Trophoblast cell (in vitro differentiated cells and primary cell): ENCODE data around the gene LAMA2.

Experiments
- DNase-seq, 2 donors: peaks; one replicate each; pipeline ENCODE4 v3.0.0-alpha.2; 2016
- H2AFZ ChIP-seq: 2 replicates; pipeline ENCODE4 v1.6.1; 2013; ENCODE audit warnings: low read length, moderate library complexity, mild to moderate bottlenecking; ENCODE audit not compliant: insufficient read depth, poor library complexity
- H2AK5ac ChIP-seq: 2 replicates; pipeline ENCODE4 v1.6.1; 2013; ENCODE audit warnings: mild to moderate bottlenecking, low read length
- H2BK120ac ChIP-seq: 2 replicates; pipeline ENCODE4 v1.6.1; 2013; ENCODE audit warnings: low read length, mild to moderate bottlenecking, moderate library complexity; ENCODE audit not compliant: insufficient read depth, poor library complexity
- H2BK12ac ChIP-seq: 2 replicates; pipeline ENCODE4 v1.6.1; 2013; ENCODE audit warnings: mild to moderate bottlenecking, low read length, moderate library complexity
- H2BK5ac ChIP-seq: 2 replicates; pipeline ENCODE4 v1.6.1; 2013; ENCODE audit warnings: low read length, low read depth, moderate library complexity, mild to moderate bottlenecking; ENCODE audit not compliant: poor library complexity
- H3K14ac ChIP-seq: 2 replicates; pipeline ENCODE4 v1.6.1; 2013; ENCODE audit warnings: mild to moderate bottlenecking, low read length
- H3K18ac ChIP-seq: 2 replicates; pipeline ENCODE4 v1.6.1; 2013; ENCODE audit warnings: mild to moderate bottlenecking, low read length
- H3K23ac ChIP-seq: 2 replicates; pipeline ENCODE4 v1.6.1; 2013; ENCODE audit warnings: low read length
- H3K27ac ChIP-seq: 2 replicates; pipeline ENCODE4 v1.5.1; 2013; ENCODE audit warnings: low read depth, mild to moderate bottlenecking, inconsistent platforms, low read length, moderate library complexity
- H3K27me3 ChIP-seq: 2 replicates; pipeline ENCODE4 v1.6.1; 2013; ENCODE audit warnings: inconsistent platforms, mild to moderate bottlenecking, low read length, moderate library complexity; ENCODE audit not compliant: insufficient read depth
- H3K36me3 ChIP-seq, 2 experiments: 1 replicate in 1 of 2; 2 replicates in 1 of 2; pipeline ENCODE4 v1.6.1; 2013; ENCODE audit warnings: low read length in 2 of 2, mild to moderate bottlenecking in 2 of 2, moderate library complexity in 1 of 2; ENCODE audit not compliant: insufficient read depth in 2 of 2, control insufficient read depth in 1 of 2
- H3K4ac ChIP-seq: 2 replicates; pipeline ENCODE4 v1.6.1; 2013; ENCODE audit warnings: low read depth, mild to moderate bottlenecking, low read length, moderate library complexity
- H3K4me1 ChIP-seq, 2 experiments: 1 replicate in 1 of 2; 2 replicates in 1 of 2; pipeline ENCODE4 v1.6.1; 2013; ENCODE audit warnings: low read length in 2 of 2, mild to moderate bottlenecking in 2 of 2, moderate library complexity in 1 of 2; ENCODE audit not compliant: insufficient read depth in 2 of 2, control insufficient read depth in 1 of 2
- H3K4me2 ChIP-seq: 2 replicates; pipeline ENCODE4 v1.6.1; 2013; ENCODE audit warnings: inconsistent platforms, mild to moderate bottlenecking, low read length, moderate library complexity
- H3K4me3 ChIP-seq: 2 replicates; pipeline ENCODE4 v1.5.1; 2013; ENCODE audit warnings: mild to moderate bottlenecking, low read depth, low read length, inconsistent platforms
- H3K79me1 ChIP-seq: one replicate; pipeline ENCODE4 v1.6.1; 2013; ENCODE audit warnings: low read length
- H3K79me2 ChIP-seq: 2 replicates; pipeline ENCODE4 v1.6.1; 2013; ENCODE audit warnings: low read length, mild to moderate bottlenecking; ENCODE audit not compliant: control insufficient read depth, insufficient read depth, poor library complexity
- H3K9ac ChIP-seq: 2 replicates; pipeline ENCODE4 v1.6.1; 2013; ENCODE audit warnings: mild to moderate bottlenecking, low read length
- H3K9me3 ChIP-seq: 2 replicates; pipeline ENCODE4 v1.6.1; 2013; ENCODE audit warnings: low read depth, mild to moderate bottlenecking, control low read depth, inconsistent platforms, low read length; ENCODE audit not compliant: insufficient read depth
- H4K12ac ChIP-seq: 2 replicates; pipeline ENCODE4 v1.6.1; 2013; ENCODE audit warnings: low read depth, mild to moderate bottlenecking, low read length, moderate library complexity
- H4K8ac ChIP-seq: 2 replicates; pipeline ENCODE4 v1.6.1; 2013; ENCODE audit warnings: low read depth, mild to moderate bottlenecking, low read length, moderate library complexity
- H4K91ac ChIP-seq: one replicate; pipeline ENCODE4 v1.6.1; 2013; ENCODE audit warnings: low read depth, mild to moderate bottlenecking, low read length, moderate library complexity
- WGBS: extraction: QIAGEN DNeasy Blood & Tissue Kit; methylation state at CpG from one replicate; pipeline ENCODE4 v1.1.7; 2013; ENCODE audit warnings: missing lambda C conversion rate; ENCODE audit not compliant: insufficient read length, insufficient coverage; ENCODE audit errors: extremely low coverage; 5-methylcytosine and 5-hydroxymethylcytosine counted together

LAMA2 gene

DNA sequence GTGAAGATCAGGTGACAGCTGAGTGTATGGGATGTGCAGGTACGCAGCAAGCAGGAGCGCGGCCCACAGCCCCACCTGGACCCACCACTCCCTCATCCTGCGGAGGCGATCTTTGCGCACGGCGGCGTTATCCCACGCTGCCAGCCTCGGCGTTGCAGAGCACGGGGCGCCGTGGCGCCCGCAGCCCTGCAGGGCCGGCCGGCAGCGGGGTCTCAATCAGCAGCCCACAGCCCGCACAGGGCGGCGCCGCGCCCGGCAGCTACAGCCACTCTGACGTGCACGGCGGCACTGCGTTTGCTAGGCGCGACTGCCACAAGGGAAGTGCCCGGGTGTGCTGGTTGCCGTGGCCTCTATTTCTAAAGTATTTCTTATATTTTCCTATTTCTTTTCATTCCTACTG is 46.9 kb downstream of the LAMA2 start:
- Histone ChIP-seq H4K8ac (no peak overlapping the region), H3K27ac (no peak overlapping the region), H3K4me3 (no peak overlapping the region), H3K79me1 (no peaks in the 10 kb centered on the region), H3K27me3 (no peaks in the 10 kb centered on the region), H3K4ac (no peak overlapping the region), H4K12ac (no peak overlapping the region), H3K79me2 (no peaks in the 10 kb centered on the region), H4K91ac (no peak overlapping the region), H3K14ac (no peak overlapping the region), H2BK5ac (no peak overlapping the region), H3K4me2 (no peak overlapping the region), H2BK12ac (no peak overlapping the region), H3K23ac (no peak overlapping the region), H3K36me3 (no peaks in the 10 kb centered on the region), H3K9ac (no peak overlapping the region), H3K18ac (no peak overlapping the region), H2BK120ac (no peak overlapping the region), H3K4me1 (no peaks in the 10 kb centered on the region), H3K9me3 (no peaks in the 10 kb centered on the region), H2AK5ac (no peak overlapping the region), H2AFZ (no peak overlapping the region)
- DNase-seq: peak; percentile 8 to 37
- WGBS: no CpG with 5 or more reads among the region's 34 CpGs

DNA sequence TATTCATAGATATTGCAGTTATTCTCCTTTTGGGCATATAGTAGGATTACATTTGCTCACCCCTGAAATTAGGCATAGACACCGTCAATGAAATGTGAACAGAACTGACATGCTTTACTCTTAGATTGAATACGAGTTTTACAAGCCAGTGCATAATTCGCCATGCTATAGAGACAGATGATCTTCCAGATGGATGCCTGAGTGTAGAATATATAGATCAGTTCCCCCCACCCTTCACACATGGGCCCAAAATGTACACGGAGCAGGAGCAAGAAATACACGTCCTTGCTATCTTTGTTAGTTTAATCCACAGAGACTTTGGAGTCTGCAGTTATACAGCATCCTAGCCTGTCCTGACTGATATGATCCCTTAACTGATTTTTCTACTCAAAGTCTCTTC is 47.4 kb downstream of the LAMA2 start:
- Histone ChIP-seq H3K18ac (no peak overlapping the region), H2BK5ac (no peak overlapping the region), H3K27ac (no peak overlapping the region), H4K12ac (no peak overlapping the region), H4K91ac (no peak overlapping the region), H3K4ac (no peak overlapping the region), H3K23ac (no peak overlapping the region), H3K4me3 (no peak overlapping the region), H2AK5ac (no peak overlapping the region), H3K79me2 (no peaks in the 10 kb centered on the region), H3K36me3 (no peaks in the 10 kb centered on the region), H2AFZ (no peak overlapping the region), H4K8ac (no peak overlapping the region), H3K27me3 (no peaks in the 10 kb centered on the region), H3K9me3 (no peaks in the 10 kb centered on the region), H3K9ac (no peak overlapping the region), H3K14ac (no peak overlapping the region), H2BK12ac (no peak overlapping the region), H3K4me2 (no peak overlapping the region), H3K4me1 (no peaks in the 10 kb centered on the region), H2BK120ac (no peak overlapping the region), H3K79me1 (no peaks in the 10 kb centered on the region)
- no peak for DNase-seq
- WGBS: no CpG with 5 or more reads among the region's 5 CpGs

- Histone ChIP-seq H2AK5ac (no peak overlapping the region), H3K4me1 (no peaks in the 10 kb centered on the region)
- no CpG with 5 or more reads among the region's 1 CpG for WGBS
Observed at GRCh38 chr6:128932061-128932460, 49.1 kb downstream of the LAMA2 start.

GRCh38 chr6:128950864-128951263 is 67.9 kb downstream of the LAMA2 start:
- WGBS: no CpG with 5 or more reads among the region's 1 CpG
- no peak overlapping the region for H2BK5ac ChIP-seq

More at GRCh38 chr6:128932061-128932460, 49.1 kb downstream of the LAMA2 start:
- Histone ChIP-seq H3K9me3 (no peaks in the 10 kb centered on the region), H3K18ac (no peak overlapping the region), H3K79me2 (no peaks in the 10 kb centered on the region), H2BK5ac (no peak overlapping the region), H3K36me3 (no peaks in the 10 kb centered on the region), H4K12ac (no peak overlapping the region), H4K8ac (no peak overlapping the region), H3K27ac (no peak overlapping the region), H3K4me2 (no peak overlapping the region), H3K9ac (no peak overlapping the region), H2BK12ac (no peak overlapping the region), H2AFZ (no peak overlapping the region), H3K79me1 (no peaks in the 10 kb centered on the region), H3K4ac (no peak overlapping the region), H2BK120ac (no peak overlapping the region), H4K91ac (no peak overlapping the region), H3K27me3 (no peaks in the 10 kb centered on the region), H3K23ac (no peak overlapping the region), H3K14ac (no peak overlapping the region), H3K4me3 (no peak overlapping the region)
- DNase-seq: peak; percentile 3 to 36

More at GRCh38 chr6:128950864-128951263, 67.9 kb downstream of the LAMA2 start:
- no peak for DNase-seq
- no peak overlapping the region for H2BK12ac ChIP-seq
- H3K27ac ChIP-seq: no peak overlapping the region
- H4K8ac ChIP-seq: no peak overlapping the region
- H2AK5ac ChIP-seq: no peak overlapping the region
- H3K79me2 ChIP-seq: no peaks in the 10 kb centered on the region
- H3K9me3 ChIP-seq: no peaks in the 10 kb centered on the region
- no peak overlapping the region for H4K91ac ChIP-seq
- no peak overlapping the region for H3K18ac ChIP-seq
- H3K23ac ChIP-seq: no peak overlapping the region
- no peak overlapping the region for H3K4me2 ChIP-seq
- H3K27me3 ChIP-seq: no peaks in the 10 kb centered on the region
- H3K4me3 ChIP-seq: no peak overlapping the region
- H4K12ac ChIP-seq: no peak overlapping the region
- no peak overlapping the region for H2BK120ac ChIP-seq
- H2AFZ ChIP-seq: no peak overlapping the region
- H3K14ac ChIP-seq: no peak overlapping the region
- H3K36me3 ChIP-seq: no peaks in the 10 kb centered on the region
- H3K9ac ChIP-seq: no peak overlapping the region
- no peaks in the 10 kb centered on the region for H3K4me1 ChIP-seq
- no peak overlapping the region for H3K4ac ChIP-seq
- H3K79me1 ChIP-seq: no peaks in the 10 kb centered on the region
